ENCODE results near the gene CTSL. TPM values are rescaled to one million over a fixed set of nuclear protein-coding genes. Genes with fewer than 3 reads are reported as not detected.
"Not testable (repeated sequence)": the region's sequence is repeated elsewhere in the genome, so short reads cannot be mapped to it uniquely, and the experiment has no call there.

CTSL gene
- total RNA-seq, 1 experiment from 2014 or later, result not detected

GRCh38 chr9:87739546-87739945 lies 13.6 kb downstream of the CTSL start:
- Histone ChIP-seq H2AFZ (ENCODE audit: low read length) (no peak overlapping the region), H3K36me3 (ENCODE audit: insufficient read depth, low read length) (no peaks in the 10 kb centered on the region), H3K4me3 (ENCODE audit: low read length) (no peak overlapping the region), H3K27ac (ENCODE audit: low read length) (no peak overlapping the region), H3K4me2 (ENCODE audit: low read depth, low read length, poor library complexity, severe bottlenecking) (no peak overlapping the region), H3K27me3 (ENCODE audit: low read length) (no peaks in the 10 kb centered on the region), H3K9me2 (replicated peaks; ENCODE audit: insufficient read depth, low read length) (no peaks in the 10 kb centered on the region), H3K9ac (ENCODE audit: low read length) (no peak overlapping the region), H3K9me3 (ENCODE audit: low read length) (no peaks in the 10 kb centered on the region), H3K4me1 (ENCODE audit: low read length) (no peaks in the 10 kb centered on the region), H4K20me1 (ENCODE audit: insufficient read depth, low read depth, low read length) (no peaks in the 10 kb centered on the region), H3K79me2 (ENCODE audit: low read length) (no peaks in the 10 kb centered on the region)
- DNase-seq, result no peak

DNA sequence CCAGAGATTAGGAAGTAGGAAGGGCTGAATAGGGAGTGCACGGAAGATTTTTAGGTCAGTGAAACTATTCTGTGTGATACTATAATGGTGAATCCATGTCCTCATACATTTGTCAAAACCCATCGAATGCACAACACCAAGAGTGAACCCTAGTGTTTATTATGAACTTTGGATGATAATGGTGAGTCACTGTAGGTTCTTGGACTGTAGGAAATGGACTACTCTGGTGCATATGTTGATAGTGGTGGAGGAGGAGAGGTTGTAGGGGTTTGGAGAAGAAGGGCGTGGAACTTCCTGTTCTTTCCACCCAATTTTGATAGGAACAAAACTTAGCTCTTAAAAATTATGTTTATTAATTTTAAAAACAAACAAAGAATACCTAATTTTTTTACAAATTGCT lies 14.3 kb downstream of the CTSL start:
- no peaks in the 10 kb centered on the region for H3K9me2 ChIP-seq (replicated peaks; ENCODE audit: insufficient read depth, low read length)
- H3K79me2 ChIP-seq (ENCODE audit: low read length), result no peaks in the 10 kb centered on the region
- no peak for DNase-seq
- H3K27me3 ChIP-seq (ENCODE audit: low read length), result no peaks in the 10 kb centered on the region
- H4K20me1 ChIP-seq (ENCODE audit: insufficient read depth, low read depth, low read length), result no peaks in the 10 kb centered on the region
- no peak overlapping the region for H3K4me3 ChIP-seq (ENCODE audit: low read length)
- no peak overlapping the region for H3K9ac ChIP-seq (ENCODE audit: low read length)
- H3K4me2 ChIP-seq (ENCODE audit: low read depth, low read length, poor library complexity, severe bottlenecking), result no peak overlapping the region
- H3K4me1 ChIP-seq (ENCODE audit: low read length), result no peaks in the 10 kb centered on the region
- no peaks in the 10 kb centered on the region for H3K9me3 ChIP-seq (ENCODE audit: low read length)
- H3K36me3 ChIP-seq (ENCODE audit: insufficient read depth, low read length), result no peaks in the 10 kb centered on the region
- H2AFZ ChIP-seq (ENCODE audit: low read length), result no peak overlapping the region
- no peak overlapping the region for H3K27ac ChIP-seq (ENCODE audit: low read length)

- H3K4me3 ChIP-seq (ENCODE audit: low read length), result no peak overlapping the region
- H3K27ac ChIP-seq (ENCODE audit: low read length), result no peak overlapping the region
- no peak overlapping the region for H3K4me2 ChIP-seq (ENCODE audit: low read depth, low read length, poor library complexity, severe bottlenecking)
- no peaks in the 10 kb centered on the region for H3K27me3 ChIP-seq (ENCODE audit: low read length)
- no peak for DNase-seq
- H3K9me2 ChIP-seq (replicated peaks; ENCODE audit: insufficient read depth, low read length), result no peaks in the 10 kb centered on the region
- H3K79me2 ChIP-seq (ENCODE audit: low read length), result no peaks in the 10 kb centered on the region
- H2AFZ ChIP-seq (ENCODE audit: low read length), result no peak overlapping the region
- H4K20me1 ChIP-seq (ENCODE audit: insufficient read depth, low read depth, low read length), result no peaks in the 10 kb centered on the region
- H3K9ac ChIP-seq (ENCODE audit: low read length), result no peak overlapping the region
- H3K36me3 ChIP-seq (ENCODE audit: insufficient read depth, low read length), result no peaks in the 10 kb centered on the region
- H3K9me3 ChIP-seq (ENCODE audit: low read length), result no peaks in the 10 kb centered on the region
- no peaks in the 10 kb centered on the region for H3K4me1 ChIP-seq (ENCODE audit: low read length)
Observed at GRCh38 chr9:87741326-87741725, 15.4 kb downstream of the CTSL start.

- no peaks in the 10 kb centered on the region for H3K9me2 ChIP-seq (replicated peaks; ENCODE audit: insufficient read depth, low read length)
- no peaks in the 10 kb centered on the region for H3K27me3 ChIP-seq (ENCODE audit: low read length)
- DNase-seq, result no peak
- no peaks in the 10 kb centered on the region for H4K20me1 ChIP-seq (ENCODE audit: insufficient read depth, low read depth, low read length)
- no peaks in the 10 kb centered on the region for H3K4me1 ChIP-seq (ENCODE audit: low read length)
- H3K36me3 ChIP-seq (ENCODE audit: insufficient read depth, low read length), result no peaks in the 10 kb centered on the region
- H3K4me3 ChIP-seq (ENCODE audit: low read length), result no peak overlapping the region
- H3K79me2 ChIP-seq (ENCODE audit: low read length), result no peaks in the 10 kb centered on the region
- H3K27ac ChIP-seq (ENCODE audit: low read length), result no peak overlapping the region
- H3K9ac ChIP-seq (ENCODE audit: low read length), result no peak overlapping the region
- H3K9me3 ChIP-seq (ENCODE audit: low read length), result no peaks in the 10 kb centered on the region
- no peak overlapping the region for H2AFZ ChIP-seq (ENCODE audit: low read length)
- no peak overlapping the region for H3K4me2 ChIP-seq (ENCODE audit: low read depth, low read length, poor library complexity, severe bottlenecking)
Observed at GRCh38 chr9:87741891-87742290, 16.0 kb downstream of the CTSL start.

- H3K9me3 ChIP-seq (ENCODE audit: low read length), result no peaks in the 10 kb centered on the region
- H2AFZ ChIP-seq (ENCODE audit: low read length), result no peak overlapping the region
- no peak overlapping the region for H3K9ac ChIP-seq (ENCODE audit: low read length)
- H3K9me2 ChIP-seq (replicated peaks; ENCODE audit: insufficient read depth, low read length), result no peaks in the 10 kb centered on the region
- no peak for DNase-seq
- no peaks in the 10 kb centered on the region for H3K4me1 ChIP-seq (ENCODE audit: low read length)
- no peak overlapping the region for H3K4me2 ChIP-seq (ENCODE audit: low read depth, low read length, poor library complexity, severe bottlenecking)
- H4K20me1 ChIP-seq (ENCODE audit: insufficient read depth, low read depth, low read length), result no peaks in the 10 kb centered on the region
- H3K27me3 ChIP-seq (ENCODE audit: low read length), result no peaks in the 10 kb centered on the region
- H3K4me3 ChIP-seq (ENCODE audit: low read length), result no peak overlapping the region
- H3K27ac ChIP-seq (ENCODE audit: low read length), result no peak overlapping the region
- H3K36me3 ChIP-seq (ENCODE audit: insufficient read depth, low read length), result no peaks in the 10 kb centered on the region
- H3K79me2 ChIP-seq (ENCODE audit: low read length), result no peaks in the 10 kb centered on the region
Observed at GRCh38 chr9:87742813-87743428, 17.0 kb downstream of the CTSL start.

DNA sequence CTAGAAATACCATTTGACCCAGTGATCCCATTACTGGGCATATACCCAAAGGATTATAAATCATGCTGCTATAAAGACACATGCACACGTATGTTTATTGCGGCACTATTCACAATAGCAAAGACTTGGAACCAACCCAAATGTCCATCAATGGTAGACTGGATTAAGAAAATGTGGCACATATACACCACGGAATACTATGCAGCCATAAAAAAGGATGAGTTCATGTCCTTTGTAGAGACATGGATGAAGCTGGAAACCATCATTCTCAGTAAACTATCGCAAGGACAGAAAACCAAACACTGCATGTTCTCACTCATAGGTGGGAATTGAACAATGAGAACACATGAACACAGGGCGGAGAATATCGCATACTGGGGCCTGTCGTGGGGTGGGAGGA lies 18.3 kb downstream of the CTSL start:
- not testable (repeated sequence) for H3K27ac ChIP-seq (ENCODE audit: low read length); H3K4me1 ChIP-seq (ENCODE audit: low read length); H3K9me3 ChIP-seq (ENCODE audit: low read length); H3K9me2 ChIP-seq (replicated peaks; ENCODE audit: insufficient read depth, low read length); H4K20me1 ChIP-seq (ENCODE audit: insufficient read depth, low read depth, low read length); H3K9ac ChIP-seq (ENCODE audit: low read length); H3K79me2 ChIP-seq (ENCODE audit: low read length); H3K27me3 ChIP-seq (ENCODE audit: low read length); H3K36me3 ChIP-seq (ENCODE audit: insufficient read depth, low read length); H2AFZ ChIP-seq (ENCODE audit: low read length); H3K4me2 ChIP-seq (ENCODE audit: low read depth, low read length, poor library complexity, severe bottlenecking); H3K4me3 ChIP-seq (ENCODE audit: low read length); DNase-seq

DNA sequence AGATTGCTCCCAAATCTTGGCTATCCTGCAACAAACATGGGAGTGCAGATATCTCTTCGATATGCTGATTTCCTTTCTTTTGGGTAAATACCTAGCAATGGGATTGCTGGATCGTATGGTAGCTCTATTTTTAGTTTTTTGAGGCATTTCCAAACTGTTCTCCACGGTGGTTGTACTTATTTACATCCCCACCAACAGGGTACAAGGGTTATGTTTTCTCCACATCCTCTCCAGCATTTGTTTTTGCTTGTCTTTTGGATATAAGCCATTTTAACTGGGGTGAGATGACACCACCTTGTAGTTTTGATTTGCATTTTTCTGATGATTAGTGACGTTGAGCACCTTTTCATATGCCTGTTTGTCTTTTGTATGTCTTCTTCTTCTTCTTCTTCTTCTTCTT lies 20.3 kb downstream of the CTSL start:
- Histone ChIP-seq H3K79me2 (ENCODE audit: low read length) (no peaks in the 10 kb centered on the region), H3K9me3 (ENCODE audit: low read length) (no peaks in the 10 kb centered on the region), H3K36me3 (ENCODE audit: insufficient read depth, low read length) (no peaks in the 10 kb centered on the region), H3K27me3 (ENCODE audit: low read length) (no peaks in the 10 kb centered on the region), H3K27ac (ENCODE audit: low read length) (no peak overlapping the region), H4K20me1 (ENCODE audit: insufficient read depth, low read depth, low read length) (no peaks in the 10 kb centered on the region), H3K4me2 (ENCODE audit: low read depth, low read length, poor library complexity, severe bottlenecking) (no peak overlapping the region), H3K4me3 (ENCODE audit: low read length) (no peak overlapping the region), H3K9me2 (replicated peaks; ENCODE audit: insufficient read depth, low read length) (no peaks in the 10 kb centered on the region), H2AFZ (ENCODE audit: low read length) (no peak overlapping the region), H3K4me1 (ENCODE audit: low read length) (no peaks in the 10 kb centered on the region), H3K9ac (ENCODE audit: low read length) (no peak overlapping the region)
- DNase-seq, result no peak

- DNase-seq, result no peak
- Histone ChIP-seq H3K4me1 (ENCODE audit: low read length) (no peaks in the 10 kb centered on the region), H2AFZ (ENCODE audit: low read length) (no peak overlapping the region)
Observed at GRCh38 chr9:87748881-87749280, 23.0 kb downstream of the CTSL start.

More at GRCh38 chr9:87748881-87749280, 23.0 kb downstream of the CTSL start:
- H3K9ac ChIP-seq (ENCODE audit: low read length), result no peak overlapping the region
- H3K27me3 ChIP-seq (ENCODE audit: low read length), result no peaks in the 10 kb centered on the region
- H3K4me2 ChIP-seq (ENCODE audit: low read depth, low read length, poor library complexity, severe bottlenecking), result no peak overlapping the region
- no peaks in the 10 kb centered on the region for H3K79me2 ChIP-seq (ENCODE audit: low read length)
- H3K36me3 ChIP-seq (ENCODE audit: insufficient read depth, low read length), result no peaks in the 10 kb centered on the region
- no peaks in the 10 kb centered on the region for H3K9me2 ChIP-seq (replicated peaks; ENCODE audit: insufficient read depth, low read length)
- H3K9me3 ChIP-seq (ENCODE audit: low read length), result no peaks in the 10 kb centered on the region
- no peaks in the 10 kb centered on the region for H4K20me1 ChIP-seq (ENCODE audit: insufficient read depth, low read depth, low read length)
- H3K4me3 ChIP-seq (ENCODE audit: low read length), result no peak overlapping the region
- no peak overlapping the region for H3K27ac ChIP-seq (ENCODE audit: low read length)

Data from Karpas-422 (cell line).